RWPE1 (cell line): ENCODE measurements around the gene NKRF.
"Not testable (repeated sequence)": the region's sequence is repeated elsewhere in the genome, so short reads cannot be mapped to it uniquely, and the experiment has no call there.

ENCODE experiments used
- CTCF ChIA-PET: fragments of 350-600 bp; sonication (Branson Sonifier 250); formaldehyde crosslinking; extraction: SDS; loops from one replicate; lab custom pipeline; 2021; lab: Yijun Ruan, JAX
- POLR2A ChIA-PET: fragments of 400-600 bp; formaldehyde crosslinking; extraction: SDS; loops from one replicate; lab custom pipeline; 2020; ENCODE audit warnings: antibody characterized with exemption; ENCODE audit not compliant: low non-redundant PET; lab: Yijun Ruan, JAX
- DNase-seq: peaks from one replicate; pipeline ENCODE4 v3.0.0; 2012; ENCODE audit warnings: low spot score
- H3K27ac ChIP-seq: fragments of 450-650 bp; 2 replicates; pipeline ENCODE4 v1.5.1; 2017
- CTCF ChIP-seq: fragments of 450-650 bp; conservative IDR thresholded peaks from 2 replicates; pipeline ENCODE4 v1.5.1; 2017; ENCODE audit warnings: low read depth, mild to moderate bottlenecking

The NKRF gene

GRCh38 chrX:119646515-119646914 lies 40.3 kb upstream of the NKRF start:
- TF ChIP-seq CTCF: no peak
- POLR2A ChIA-PET: no interaction called here

GRCh38 chrX:119643696-119644095 lies 37.5 kb upstream of the NKRF start:
- POLR2A ChIA-PET: no interaction called here
- no peak for TF ChIP-seq CTCF
- H3K27ac ChIP-seq: no peak overlapping the region
- CTCF ChIA-PET: no interaction called here
- no peak for DNase-seq

More at GRCh38 chrX:119646515-119646914, 40.3 kb upstream of the NKRF start:
- CTCF ChIA-PET: no interaction called here
- no peak overlapping the region for H3K27ac ChIP-seq
- no peak for DNase-seq

GRCh38 chrX:119640731-119641170 lies 34.5 kb upstream of the NKRF start:
- ChIA-PET CTCF (no interaction called here), POLR2A (interaction anchor here (0.5 kb wide), 1 partner anchor 120 kb away, joined by 3 read pairs; no protein-coding TSS in a partner anchor)
- DNase-seq: no peak
- no peak for TF ChIP-seq CTCF
- H3K27ac ChIP-seq: no peak overlapping the region

GRCh38 chrX:119638725-119639471 lies 32.7 kb upstream of the NKRF start:
- ChIA-PET CTCF (no interaction called here), POLR2A (no interaction called here)
- no peak for TF ChIP-seq CTCF
- H3K27ac ChIP-seq: no peak overlapping the region
- DNase-seq: no peak

- POLR2A ChIA-PET, H3K27ac ChIP-seq, DNase-seq, CTCF ChIA-PET: not testable (repeated sequence)
Observed at GRCh38 chrX:119637421-119637820, 31.2 kb upstream of the NKRF start.

- H3K27ac ChIP-seq: no peak overlapping the region
- ChIA-PET CTCF (no interaction called here), POLR2A (no interaction called here)
- no peak for DNase-seq
- no peak for TF ChIP-seq CTCF
Observed at GRCh38 chrX:119636419-119636818, 30.2 kb upstream of the NKRF start.

- no peak for DNase-seq
- no peak for TF ChIP-seq CTCF
- ChIA-PET CTCF (no interaction called here), POLR2A (no interaction called here)
- no peak overlapping the region for H3K27ac ChIP-seq
Observed at GRCh38 chrX:119635799-119636198, 29.6 kb upstream of the NKRF start.
